OCI-LY1 (cell line): ENCODE data around the gene OR4D11.
"Not testable (repeated sequence)": the region's sequence is repeated elsewhere in the genome, so short reads cannot be mapped to it uniquely, and the experiment has no call there.

Experiments used
- H2AFZ ChIP-seq: fragments of 200-600 bp; sonication (generic), shearing (Covaris generic); 2 replicates; pipeline ENCODE4 v1.6.0; 2014; ENCODE audit warnings: antibody characterized with exemption, mild to moderate bottlenecking, low read length
- H3F3A ChIP-seq: fragments of 200-600 bp; sonication (generic), shearing (Covaris generic); 2 replicates; pipeline ENCODE4 v1.6.0; 2014; ENCODE audit warnings: mild to moderate bottlenecking, antibody characterized with exemption, low read length, moderate library complexity; ENCODE audit not compliant: insufficient read depth
- H3K27ac ChIP-seq: fragments of 200-600 bp; sonication (generic); 2 replicates; pipeline ENCODE4 v1.5.1; 2014; ENCODE audit warnings: low read length, mixed run types, mild to moderate bottlenecking, low read depth; ENCODE audit not compliant: poor library complexity, severe bottlenecking
- H3K27me3 ChIP-seq: fragments of 200-600 bp; sonication (generic); 2 replicates; pipeline ENCODE4 v1.6.0; 2014; ENCODE audit warnings: antibody characterized with exemption, mild to moderate bottlenecking, low read length, moderate library complexity; ENCODE audit not compliant: insufficient read depth
- H3K36me3 ChIP-seq: fragments of 200-600 bp; sonication (generic); 2 replicates; pipeline ENCODE4 v1.6.1; 2014; ENCODE audit warnings: mild to moderate bottlenecking, antibody characterized with exemption, low read length, moderate library complexity, mixed read lengths; ENCODE audit not compliant: insufficient read depth
- H3K4me1 ChIP-seq: fragments of 200-600 bp; sonication (generic); 2 replicates; pipeline ENCODE4 v1.5.1; 2014; ENCODE audit warnings: mild to moderate bottlenecking, low read length, moderate library complexity; ENCODE audit not compliant: insufficient read depth, severe bottlenecking
- H3K4me2 ChIP-seq: fragments of 200-600 bp; sonication (generic), shearing (Covaris generic); 2 replicates; pipeline ENCODE4 v1.6.1; 2014; ENCODE audit warnings: low read length
- H3K4me3 ChIP-seq: fragments of 200-600 bp; sonication (generic); 2 replicates; pipeline ENCODE4 v1.5.1; 2014; ENCODE audit warnings: low read length, low read depth, mild to moderate bottlenecking, mixed read lengths; ENCODE audit not compliant: poor library complexity, severe bottlenecking
- H3K79me2 ChIP-seq: fragments of 200-600 bp; shearing (Covaris generic); 2 replicates; pipeline ENCODE4 v1.6.1; 2016; ENCODE audit warnings: mixed run types, low read length, mixed read lengths; ENCODE audit not compliant: insufficient read depth
- H3K9ac ChIP-seq: fragments of 200-600 bp; sonication (generic), shearing (Covaris generic); 2 replicates; pipeline ENCODE4 v1.6.1; 2014; ENCODE audit warnings: mild to moderate bottlenecking, low read length, mixed read lengths
- H3K9me2 ChIP-seq: fragments of 200-600 bp; sonication (generic), shearing (Covaris generic); 2 replicates; pipeline ENCODE4 v1.6.1; 2014; ENCODE audit warnings: low read depth, mild to moderate bottlenecking, low read length, mixed read lengths
- H3K9me3 ChIP-seq: fragments of 200-600 bp; shearing (Covaris generic); 2 replicates; pipeline ENCODE4 v1.6.1; 2014; ENCODE audit warnings: low read length, mixed read lengths
- H4K20me1 ChIP-seq: fragments of 200-600 bp; sonication (generic), shearing (Covaris generic); 2 replicates; pipeline ENCODE4 v1.6.0; 2016; ENCODE audit warnings: mild to moderate bottlenecking, low read length; ENCODE audit not compliant: insufficient read depth
- CTCF ChIP-seq: fragments of 200-600 bp; sonication (generic), shearing (Covaris generic); IDR thresholded peaks from 2 replicates; pipeline ENCODE4 v1.5.1; 2017; ENCODE audit warnings: mild to moderate bottlenecking, antibody characterized with exemption, low read length, moderate library complexity, mixed read lengths
- EZH2 ChIP-seq: fragments of 200-600 bp; sonication (generic), shearing (Covaris generic); IDR thresholded peaks from 2 replicates; pipeline ENCODE4 v1.8.0; 2017; ENCODE audit warnings: borderline replicate concordance, mixed run types, mild to moderate bottlenecking, antibody characterized with exemption, low read length, moderate library complexity, mixed read lengths

The OR4D11 gene

GRCh38 chr11:59511675-59512074 is 8.3 kb downstream of the OR4D11 start:
- Histone ChIP-seq H3K4me1 (no peaks in the 10 kb centered on the region), H3K36me3 (no peaks in the 10 kb centered on the region), H3K79me2 (no peaks in the 10 kb centered on the region), H2AFZ (no peak overlapping the region), H4K20me1 (no peaks in the 10 kb centered on the region), H3K27me3 (no peaks in the 10 kb centered on the region), H3K27ac (no peak overlapping the region), H3F3A (no peaks in the 10 kb centered on the region), H3K9ac (no peak overlapping the region), H3K9me3 (no peaks in the 10 kb centered on the region), H3K4me2 (no peak overlapping the region), H3K9me2 (no peaks in the 10 kb centered on the region), H3K4me3 (no peak overlapping the region)
- no peak for TF ChIP-seq EZH2
- no peak for TF ChIP-seq CTCF

GRCh38 chr11:59520139-59520538 is 16.8 kb downstream of the OR4D11 start:
- not testable (repeated sequence) for H3F3A ChIP-seq, H3K27ac ChIP-seq, H3K79me2 ChIP-seq, H3K4me2 ChIP-seq, H4K20me1 ChIP-seq, H3K9me3 ChIP-seq, H3K4me3 ChIP-seq, H3K9ac ChIP-seq, H3K4me1 ChIP-seq, H3K36me3 ChIP-seq, H3K9me2 ChIP-seq, H3K27me3 ChIP-seq, H2AFZ ChIP-seq

GRCh38 chr11:59520741-59521140 is 17.4 kb downstream of the OR4D11 start:
- H3K36me3 ChIP-seq = no peaks in the 10 kb centered on the region
- H3K9me3 ChIP-seq = no peaks in the 10 kb centered on the region
- H3K27ac ChIP-seq = no peak overlapping the region
- no peaks in the 10 kb centered on the region for H3F3A ChIP-seq
- TF ChIP-seq CTCF (no peak), EZH2 (no peak)
- H3K79me2 ChIP-seq = no peaks in the 10 kb centered on the region
- no peak overlapping the region for H2AFZ ChIP-seq
- no peak overlapping the region for H3K4me2 ChIP-seq
- H4K20me1 ChIP-seq = no peaks in the 10 kb centered on the region
- H3K4me3 ChIP-seq = no peak overlapping the region
- no peak overlapping the region for H3K9ac ChIP-seq
- H3K4me1 ChIP-seq = no peaks in the 10 kb centered on the region
- no peaks in the 10 kb centered on the region; the same call in 1 of the 2 replicates for H3K27me3 ChIP-seq
- H3K9me2 ChIP-seq = no peaks in the 10 kb centered on the region

GRCh38 chr11:59523541-59523940 is 20.2 kb downstream of the OR4D11 start:
- H3K9me2 ChIP-seq = no peaks in the 10 kb centered on the region
- TF ChIP-seq EZH2 (no peak), CTCF (no peak)
- H3K4me2 ChIP-seq = no peak overlapping the region
- H3K9me3 ChIP-seq = no peaks in the 10 kb centered on the region
- H3F3A ChIP-seq = no peaks in the 10 kb centered on the region
- H3K36me3 ChIP-seq = no peaks in the 10 kb centered on the region
- no peak overlapping the region for H3K9ac ChIP-seq
- H2AFZ ChIP-seq = no peak overlapping the region
- H4K20me1 ChIP-seq = no peaks in the 10 kb centered on the region
- no peak overlapping the region for H3K27ac ChIP-seq
- H3K4me3 ChIP-seq = no peak overlapping the region
- H3K79me2 ChIP-seq = no peaks in the 10 kb centered on the region
- no peaks in the 10 kb centered on the region; the same call in 1 of the 2 replicates for H3K27me3 ChIP-seq
- H3K4me1 ChIP-seq = no peaks in the 10 kb centered on the region
